Measurements from ENCODE around the gene ME3.
A peak's percentile ranks its signal among the peaks of the same experiment; 100 is the strongest.

Gene ME3

DNA sequence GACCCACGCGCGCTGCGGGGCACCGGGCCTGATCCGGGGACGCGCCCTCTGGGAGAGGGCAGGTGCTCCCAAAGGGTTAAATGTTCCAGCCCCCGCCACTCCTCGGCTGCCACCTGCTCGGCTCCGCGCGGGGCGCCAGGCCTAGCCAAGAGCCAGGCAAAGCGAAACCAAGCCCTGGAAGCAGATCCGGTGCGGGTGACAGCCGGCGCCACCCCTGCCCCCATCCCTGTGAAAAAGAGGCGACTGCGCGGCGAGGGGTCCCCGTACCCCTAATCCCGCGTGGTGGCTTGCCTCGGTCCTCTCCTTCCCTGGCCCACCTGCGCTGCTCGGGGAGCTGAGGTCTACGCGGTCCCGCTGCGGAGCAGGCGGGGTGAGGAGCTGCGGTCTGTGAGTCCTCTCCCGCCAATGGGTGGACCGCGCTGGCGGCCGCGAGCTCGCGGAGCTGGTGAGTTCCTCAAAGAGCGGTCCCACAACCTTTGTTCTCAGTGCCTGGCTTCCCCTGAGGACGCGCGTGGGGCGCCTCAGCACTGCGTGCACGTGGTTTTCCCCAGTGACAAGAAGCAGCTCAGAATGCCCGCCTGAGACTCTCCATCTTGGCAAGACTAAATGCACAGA, at the start of gene ME3:
TSS of gene ME3 (minus strand) at position 610 of the 615 bp plus-strand sequence.
- DNase-seq, result peak; percentile 33

DNA sequence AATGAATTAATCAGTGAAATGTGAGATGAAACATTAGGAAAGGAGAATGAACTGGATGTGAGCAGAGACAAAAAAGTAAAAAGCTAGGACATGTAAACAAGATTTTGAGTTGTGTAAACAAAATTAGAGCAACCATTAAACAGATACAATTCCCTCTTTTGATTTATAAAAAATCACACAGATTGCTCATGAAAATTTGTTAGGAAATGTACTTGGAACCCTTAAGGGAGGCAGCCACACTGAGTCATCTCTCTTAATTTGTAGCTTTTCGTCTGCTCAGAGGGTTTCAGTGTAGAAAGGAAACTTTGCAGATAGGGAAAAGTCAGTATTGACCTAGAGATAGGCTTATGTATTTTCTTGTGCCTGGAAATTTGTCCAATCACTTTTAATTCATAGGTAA, 49.6 kb upstream of the ME3 start:
- DNase-seq, result no peak

DNA sequence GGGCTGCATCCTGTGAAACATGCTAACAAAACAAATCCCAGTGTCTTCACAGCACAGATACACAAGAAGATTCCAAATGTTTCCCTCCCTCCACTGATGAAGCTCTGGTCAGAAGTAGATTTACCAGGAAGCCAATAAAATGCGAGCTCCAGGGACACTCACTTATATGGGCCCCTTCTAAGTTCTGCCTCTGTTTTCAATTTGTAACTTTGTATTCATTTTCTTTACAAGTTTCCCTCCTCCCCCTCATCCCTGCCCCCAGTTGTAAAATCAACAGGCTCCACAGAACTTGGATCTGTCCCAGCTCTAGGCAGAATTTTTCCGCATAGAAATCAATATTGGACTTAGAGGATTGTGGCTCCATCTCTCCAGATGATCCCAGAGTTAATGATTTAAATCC, 48.1 kb upstream of the ME3 start:
- no peak for DNase-seq

DNA sequence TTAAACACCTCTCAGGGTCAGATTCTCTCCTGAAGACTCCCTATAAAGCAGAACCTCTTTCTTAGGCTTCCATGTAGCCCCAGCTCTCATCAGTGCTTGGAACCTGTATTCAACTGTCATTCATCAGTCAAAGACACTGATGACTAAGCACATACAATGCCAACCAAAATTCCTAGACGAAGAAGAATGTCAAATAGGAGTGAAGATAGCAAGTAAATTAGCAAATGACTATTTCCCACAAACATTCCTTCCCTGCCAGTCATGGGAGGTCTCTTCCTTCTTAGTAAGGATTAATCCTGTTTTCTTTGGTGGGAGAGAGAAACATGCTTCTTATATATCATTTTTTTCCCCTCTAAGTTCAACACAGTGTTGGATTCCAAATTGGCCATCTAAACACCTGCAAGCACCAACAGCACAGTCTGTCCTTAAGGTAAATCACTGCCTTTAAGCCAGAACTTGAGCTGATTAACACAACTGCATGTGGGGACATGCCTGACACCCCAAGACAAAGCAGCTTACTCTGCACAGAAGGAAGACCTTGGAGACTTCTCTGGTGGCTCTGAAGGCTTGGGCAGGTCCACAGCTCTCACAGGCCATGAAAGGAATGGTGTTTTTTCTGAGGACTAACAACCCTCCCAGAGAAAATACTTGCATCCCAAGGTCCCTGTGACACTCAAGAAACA, 47.5 kb upstream of the ME3 start:
- no peak for DNase-seq

DNA sequence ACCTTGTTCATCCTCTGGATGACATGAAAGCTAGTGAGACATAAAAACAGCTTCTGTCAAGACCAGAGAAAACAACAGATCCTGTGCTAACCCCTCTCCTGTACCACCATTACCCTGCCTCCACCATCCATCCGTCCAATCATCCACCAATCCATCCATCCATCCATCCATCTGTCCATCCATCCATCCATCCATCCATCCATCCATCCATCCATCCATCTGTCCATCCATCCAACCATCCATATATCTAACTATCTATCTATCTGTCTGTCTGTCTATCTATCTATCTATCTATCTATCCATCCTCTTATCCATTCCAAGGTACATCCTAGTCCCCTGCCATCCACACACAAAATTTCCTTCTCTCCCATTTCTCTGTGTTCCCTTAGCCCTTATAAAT, 46.6 kb upstream of the ME3 start:
- no peak for DNase-seq

DNA sequence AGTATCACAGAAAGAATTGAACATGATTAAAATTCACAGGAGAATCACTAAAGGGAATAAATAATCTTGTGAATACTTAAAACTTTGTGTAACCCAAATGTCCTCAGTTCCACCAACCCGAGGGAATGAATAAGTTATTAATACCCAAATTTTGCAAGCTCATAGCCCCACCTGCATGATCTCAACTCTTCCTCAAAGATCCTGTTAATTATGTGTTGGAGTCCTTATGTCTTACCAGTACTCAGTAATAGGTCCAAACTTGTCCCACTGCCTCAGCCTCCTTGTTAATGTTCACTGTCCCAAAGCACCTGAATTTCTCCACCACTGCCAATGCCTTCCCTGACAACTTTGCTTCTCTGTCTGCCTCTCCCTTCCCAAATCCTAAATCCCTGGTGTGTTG, 46.1 kb upstream of the ME3 start:
- no peak for DNase-seq

DNA sequence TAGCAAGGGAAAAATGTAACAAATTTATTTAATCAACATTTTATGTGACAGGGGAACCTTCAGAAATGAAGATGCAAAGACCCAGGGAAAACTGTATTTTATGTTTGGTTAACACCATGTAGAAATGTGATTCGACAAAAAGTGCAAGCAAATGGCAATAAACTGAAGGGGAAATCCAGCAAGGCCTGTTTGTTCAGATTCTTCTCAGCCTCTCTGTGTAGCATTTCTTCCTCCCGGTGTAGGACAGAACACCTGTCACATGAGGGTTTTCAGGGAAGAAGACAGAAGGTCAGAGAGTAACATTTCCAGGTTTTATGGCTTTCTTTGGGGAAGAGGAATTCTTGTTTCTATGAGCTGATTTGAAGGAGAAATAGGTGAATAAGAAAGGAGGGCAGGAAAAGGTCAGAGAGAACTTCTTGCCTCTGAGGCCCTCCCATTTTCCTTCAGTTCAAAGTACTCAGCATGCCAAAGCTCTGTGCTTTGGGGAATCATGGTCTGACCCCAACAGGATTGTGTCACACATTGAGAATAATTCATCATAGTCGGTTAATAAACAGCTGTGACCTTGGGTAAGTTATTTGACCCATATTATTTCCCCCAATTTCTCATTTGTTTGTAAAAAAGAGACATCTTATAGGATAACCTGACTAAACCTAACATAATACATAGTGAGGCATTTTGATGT, 45.5 kb upstream of the ME3 start:
- no peak for DNase-seq

DNA sequence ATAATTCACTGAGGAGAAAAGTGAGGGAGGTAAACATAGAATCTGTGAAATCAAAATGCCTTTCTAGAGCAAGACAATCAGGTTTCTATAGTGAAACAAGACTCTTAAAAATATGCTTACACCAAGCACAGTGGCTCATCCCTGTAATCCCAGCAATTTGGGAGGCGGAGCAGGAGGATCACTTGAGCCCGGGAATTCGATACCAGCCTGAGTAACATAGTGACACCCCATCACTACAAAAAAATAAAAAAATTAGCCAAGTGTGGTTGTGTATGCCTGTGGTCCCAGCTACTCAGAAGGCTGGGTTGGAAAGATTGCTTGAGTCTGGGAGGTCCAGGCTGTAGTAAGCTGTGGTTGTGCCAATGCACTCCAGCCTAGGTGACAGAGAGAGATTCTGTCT, 43.2 kb upstream of the ME3 start:
- no peak for DNase-seq

DNA sequence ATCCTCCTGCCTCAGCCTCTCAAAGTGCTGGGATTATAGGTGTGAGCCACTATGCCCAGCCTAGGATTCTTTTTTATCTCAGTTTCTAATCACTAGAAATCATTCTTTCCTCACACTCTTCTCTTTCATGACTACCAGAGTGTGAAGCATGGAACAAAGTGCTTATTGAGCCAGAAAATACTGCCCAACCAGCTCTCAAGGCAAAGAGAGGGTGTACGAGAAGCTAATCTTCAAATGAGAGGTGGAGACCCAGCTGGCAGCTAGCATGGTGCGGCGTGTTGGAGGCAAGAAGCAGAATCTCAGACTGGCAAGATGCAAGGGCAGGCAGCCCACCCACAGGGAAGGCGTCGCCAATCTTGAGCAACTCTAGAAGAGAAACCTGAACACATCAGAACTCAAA, 41.1 kb upstream of the ME3 start:
- DNase-seq, result no peak

DNA sequence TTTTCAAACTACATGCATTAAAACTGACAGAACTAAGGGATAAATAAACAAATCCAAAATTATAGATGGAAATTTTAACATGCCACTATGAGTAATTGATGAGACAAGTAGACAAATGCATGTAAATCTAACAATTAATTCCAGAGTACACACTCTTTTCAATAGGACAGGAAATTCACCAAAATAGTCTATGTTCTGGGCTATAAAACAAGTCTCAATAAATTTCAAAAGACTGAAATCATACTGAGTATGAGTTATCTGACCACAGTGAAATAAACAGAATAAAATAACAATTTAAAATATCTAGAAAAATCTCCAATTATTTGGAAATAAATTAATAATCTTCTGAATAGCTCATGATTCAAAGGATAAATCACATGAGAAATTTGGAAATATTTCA, 38.5 kb upstream of the ME3 start:
- no peak for DNase-seq

DNA sequence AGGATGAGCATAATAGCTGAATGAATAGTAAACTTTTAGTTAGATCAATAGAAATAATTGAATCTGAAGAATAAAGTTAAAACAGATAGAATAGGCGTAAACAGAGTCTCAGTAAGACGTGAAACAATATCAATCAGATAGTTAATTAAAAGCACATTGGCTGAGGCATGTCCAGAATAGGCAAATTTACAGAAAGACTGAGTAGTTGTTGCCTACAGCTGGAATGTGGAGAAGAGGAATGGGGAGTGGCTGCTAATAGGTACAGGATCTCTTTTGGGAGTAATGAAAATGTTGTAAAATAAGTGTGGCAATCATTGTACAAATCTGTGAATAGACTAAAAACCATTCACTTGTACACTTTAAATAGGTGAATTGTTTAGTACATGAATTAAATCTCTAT, 36.3 kb upstream of the ME3 start:
- no peak for DNase-seq

DNA sequence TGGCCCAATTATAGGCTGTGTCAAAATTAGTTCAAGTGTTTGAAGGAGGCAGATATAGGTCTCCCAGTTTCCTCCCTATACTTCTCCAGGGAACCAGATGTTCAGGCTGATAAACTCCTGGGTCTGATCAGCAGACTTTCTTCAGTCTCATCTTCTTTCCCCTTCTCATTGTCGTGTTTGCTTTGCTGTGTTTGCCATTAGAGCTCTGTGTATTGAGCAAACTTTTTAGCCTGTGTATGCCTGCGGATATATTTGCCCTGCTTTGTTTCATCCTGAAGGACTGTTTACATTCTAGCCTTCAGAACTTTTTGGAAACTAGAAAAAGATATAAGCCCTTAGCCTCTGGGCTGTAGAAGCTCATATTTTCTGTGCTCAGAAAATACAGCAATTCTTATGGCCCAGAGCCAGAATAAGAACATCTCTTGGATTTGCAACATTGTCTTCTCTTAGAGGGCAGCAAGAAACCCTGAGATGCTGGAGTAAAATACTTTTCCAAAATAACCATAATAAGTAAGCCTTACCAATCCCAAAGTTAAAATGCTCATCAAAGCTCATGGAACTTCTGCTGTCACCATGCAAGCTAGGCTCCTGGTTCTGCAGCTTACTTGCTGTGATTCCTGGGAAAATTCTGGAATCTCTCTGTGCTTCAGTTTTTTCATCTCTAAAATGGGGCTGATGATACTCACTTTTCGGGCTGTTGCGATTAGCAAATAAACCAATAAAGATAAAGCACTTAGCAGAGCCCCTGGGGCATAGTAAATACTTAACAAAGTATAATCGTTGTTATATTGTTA, 34.1 kb upstream of the ME3 start:
- DNase-seq, result no peak

DNA sequence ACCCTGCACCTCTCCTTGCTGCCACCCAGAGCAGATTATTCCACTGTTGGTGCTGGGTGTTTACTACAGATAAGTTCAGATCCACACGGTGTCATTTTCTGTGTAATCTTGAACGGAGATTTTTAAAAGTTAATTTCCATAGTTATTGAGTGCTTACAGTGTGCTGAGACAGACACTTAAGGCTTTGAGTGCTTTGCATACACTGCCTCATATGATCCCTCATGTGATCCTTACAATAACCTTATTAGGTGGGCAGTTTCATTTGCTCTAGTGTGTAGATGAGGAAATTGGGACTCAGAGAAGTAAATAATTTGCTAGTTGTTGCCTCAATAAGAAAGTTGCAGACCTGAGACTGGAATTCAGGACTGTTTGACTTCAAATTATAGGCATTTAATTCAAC, 32.3 kb upstream of the ME3 start:
- no peak for DNase-seq

DNA sequence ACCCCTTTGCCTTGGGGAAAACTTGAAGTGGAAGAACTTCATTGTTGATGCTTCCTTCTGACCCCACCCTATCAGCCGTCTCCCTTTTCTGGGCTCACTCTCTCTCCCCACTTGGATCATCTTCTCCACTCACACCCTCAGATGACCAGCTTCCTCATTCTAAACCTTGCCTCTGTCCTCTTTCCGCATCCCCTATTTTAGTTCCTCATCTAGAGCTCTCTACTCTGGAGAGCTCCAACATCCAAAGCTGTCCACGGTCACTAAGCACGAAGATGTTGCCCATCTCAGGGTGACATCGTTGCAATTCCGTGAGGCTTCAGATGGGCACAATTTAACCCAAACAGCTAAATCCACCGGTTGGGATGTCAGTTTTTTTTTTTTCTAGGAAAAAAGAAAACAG, 31.6 kb upstream of the ME3 start:
- DNase-seq, result no peak

DNA sequence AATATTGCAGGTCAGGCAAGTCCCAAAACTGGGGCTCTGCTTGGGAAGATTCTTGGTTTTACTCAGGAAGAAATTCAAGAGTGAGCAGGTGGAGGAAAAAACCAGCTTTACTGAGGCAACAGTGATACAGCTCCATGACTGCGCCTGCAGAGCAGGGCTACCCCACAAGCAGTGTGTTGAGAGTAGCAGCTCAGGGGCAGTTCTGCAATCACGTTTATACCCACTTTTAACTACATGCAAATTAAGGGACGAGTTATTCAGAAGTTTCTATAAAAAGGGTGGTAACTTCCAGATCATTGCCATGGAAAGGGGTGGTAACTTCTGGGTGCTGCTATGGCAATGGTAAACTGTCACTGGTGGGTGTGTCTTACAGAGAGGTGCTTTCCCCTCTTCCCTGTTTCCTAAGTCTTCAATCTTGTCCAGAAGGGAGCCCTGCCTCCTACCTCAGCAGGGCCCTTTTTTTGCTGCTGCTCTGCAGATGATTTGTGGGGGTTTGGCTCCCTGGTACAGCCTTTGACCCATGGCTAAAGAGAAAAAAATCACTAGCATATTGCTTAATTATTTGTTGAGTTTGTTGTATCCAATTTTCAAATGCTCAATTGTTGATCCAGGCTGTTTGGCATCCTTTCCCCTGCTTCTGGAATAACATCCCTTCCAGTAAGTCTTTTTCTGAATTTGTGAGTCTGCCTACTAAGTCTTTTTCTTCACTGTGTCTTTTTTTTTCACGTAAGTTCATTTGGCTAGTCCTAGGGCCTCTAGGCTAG, 30.0 kb upstream of the ME3 start:
- DNase-seq, result no peak

DNA sequence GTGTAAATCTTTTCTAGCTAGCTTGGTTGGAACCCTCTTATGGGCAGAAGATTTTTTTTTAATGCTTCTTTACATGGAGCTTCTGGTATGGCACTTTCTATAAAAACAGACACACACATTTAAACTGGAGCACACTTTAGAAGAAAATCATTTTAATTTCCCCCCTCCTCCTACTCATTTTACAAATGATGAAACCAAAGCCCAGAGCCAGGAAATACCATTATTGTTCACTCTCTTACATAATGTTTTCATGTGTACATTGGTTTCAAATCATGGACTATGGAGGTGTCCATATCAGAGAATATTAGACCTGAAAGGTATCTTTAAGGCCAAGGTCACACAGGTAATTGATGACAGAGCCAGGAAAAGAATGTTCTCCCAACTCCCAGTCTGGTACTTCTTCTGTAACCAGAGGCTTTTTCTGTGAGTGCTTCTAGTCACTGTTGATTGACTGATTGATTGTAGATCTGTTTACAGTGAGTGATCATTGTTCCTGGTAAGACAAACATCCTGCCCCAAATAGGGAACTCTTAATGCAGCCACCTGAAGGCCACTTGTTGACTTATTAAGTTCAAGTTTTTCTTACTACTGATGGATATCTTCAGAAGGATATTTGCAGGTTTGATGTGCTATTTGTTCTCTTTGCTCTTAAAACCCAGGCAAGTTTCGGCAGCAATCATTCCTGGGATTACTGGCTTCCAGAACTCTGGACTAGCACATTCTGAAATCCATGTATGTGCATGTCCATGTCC, 26.8 kb upstream of the ME3 start:
- DNase-seq, result no peak

DNA sequence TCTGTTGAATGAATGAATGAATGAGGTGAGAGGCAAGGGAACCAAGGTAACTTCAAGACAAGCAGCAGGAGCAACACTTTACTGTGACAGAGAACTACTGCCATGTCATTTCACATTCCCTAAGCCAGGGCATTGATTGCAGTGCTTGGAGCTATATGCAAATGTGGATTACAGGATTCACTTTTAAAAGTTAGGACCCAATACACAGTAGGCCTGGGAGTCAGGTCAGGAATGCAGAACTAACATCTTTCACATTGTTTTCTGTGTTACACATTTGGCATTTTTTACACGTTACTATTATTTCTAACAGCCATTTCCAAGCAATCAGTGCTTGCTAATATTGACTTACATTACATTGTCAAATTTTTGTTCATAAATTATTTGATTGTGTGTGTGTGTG, 26.2 kb upstream of the ME3 start:
- DNase-seq, result no peak

DNA sequence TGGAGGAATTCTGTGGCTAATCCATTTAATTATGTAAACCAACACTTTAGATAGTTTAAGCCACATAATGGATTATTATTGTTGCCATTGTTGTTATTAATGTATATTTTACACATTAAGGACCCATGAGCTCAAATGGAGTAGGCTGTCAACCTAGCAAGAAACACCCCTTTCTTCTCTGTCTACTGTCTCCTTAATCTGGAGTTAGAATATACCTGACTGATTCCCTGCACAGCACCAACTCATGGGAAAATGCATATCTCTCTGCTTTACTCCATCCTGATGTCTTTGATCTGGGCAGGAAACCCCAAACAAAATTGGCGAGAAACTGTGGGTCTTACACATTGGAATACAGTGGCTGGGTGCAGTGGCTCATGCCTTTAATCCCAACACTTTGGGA, 24.0 kb upstream of the ME3 start:
- no peak for DNase-seq

DNA sequence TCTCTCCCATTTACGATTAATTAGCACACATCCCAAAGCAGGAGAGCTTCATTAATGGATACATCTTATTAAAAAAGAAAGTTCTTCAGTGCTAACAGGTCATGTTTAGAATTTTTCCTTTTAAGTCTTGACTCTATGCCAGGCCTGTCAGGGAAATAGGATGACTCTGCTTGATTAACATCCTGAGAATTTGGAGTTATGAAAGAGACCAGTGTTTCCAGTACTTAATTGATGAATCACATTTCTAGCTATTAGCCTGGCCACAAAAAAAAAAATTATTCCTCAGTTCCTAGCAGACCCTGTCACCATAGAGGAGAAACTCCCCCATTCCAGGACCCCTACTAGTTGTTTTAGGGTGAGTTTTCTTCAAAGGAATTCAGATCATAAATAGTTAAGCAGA, 23.6 kb upstream of the ME3 start:
- no peak for DNase-seq

DNA sequence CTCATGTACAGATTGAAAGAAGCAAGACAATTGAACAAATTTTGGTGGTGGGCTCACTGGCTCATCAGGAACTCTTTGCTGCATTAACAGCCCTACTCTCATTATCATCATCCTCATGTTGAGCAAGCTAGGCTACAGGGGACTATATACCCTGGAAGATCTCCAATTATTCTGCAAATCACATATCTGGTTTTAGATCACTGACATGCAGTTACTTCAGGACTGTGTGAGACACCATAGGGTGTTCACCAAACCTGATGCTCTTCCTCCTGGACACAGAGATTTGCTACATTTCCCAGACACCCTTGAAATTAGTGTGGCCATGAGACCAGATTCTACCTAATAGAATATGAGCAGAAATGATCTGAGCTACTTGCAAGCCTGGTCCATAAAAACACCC, 23.0 kb upstream of the ME3 start:
- no peak for DNase-seq

DNA sequence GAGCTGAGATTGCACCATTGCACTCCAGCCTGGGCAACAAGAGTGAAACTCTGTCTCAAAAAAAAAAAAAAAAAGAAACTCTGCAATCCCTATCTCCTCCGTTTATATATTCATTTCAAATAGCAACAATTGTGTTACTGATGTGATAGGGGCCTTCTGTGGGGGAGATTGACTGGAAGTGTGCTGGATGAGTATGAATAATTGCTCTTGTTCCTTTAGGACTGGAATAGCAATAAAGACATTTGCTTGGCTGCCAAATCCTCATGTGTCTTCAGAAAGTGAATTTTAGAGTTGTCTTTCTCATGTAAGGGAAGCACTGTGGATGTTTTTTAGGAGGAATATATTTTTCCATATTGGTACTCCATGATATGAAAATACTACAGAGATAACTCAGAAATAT, 21.1 kb upstream of the ME3 start:
- no peak for DNase-seq

DNA sequence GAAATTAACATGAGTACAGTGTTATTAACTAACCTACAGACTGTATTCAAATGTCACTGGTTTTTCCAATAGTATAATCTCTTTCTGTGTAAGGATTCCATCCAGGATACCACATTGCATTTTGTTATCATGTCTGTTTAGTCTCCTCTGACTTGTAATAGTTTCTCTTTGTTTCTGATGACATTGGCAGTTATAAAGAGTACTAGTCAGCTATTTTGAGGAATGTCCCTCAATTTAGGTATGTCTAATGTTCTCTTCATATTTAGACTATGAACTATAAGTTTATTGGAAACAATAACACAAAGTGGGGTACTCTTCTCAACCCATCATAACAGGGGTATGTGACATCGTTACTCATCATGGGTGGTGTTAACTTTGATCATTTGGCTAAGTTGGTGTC, 20.3 kb upstream of the ME3 start:
- no peak for DNase-seq

Data from NCI-H1417 treated with DMSO at 0.1 percent for 48 hours (cell line).